ENCODE results near the gene FAM83G.

DNA sequence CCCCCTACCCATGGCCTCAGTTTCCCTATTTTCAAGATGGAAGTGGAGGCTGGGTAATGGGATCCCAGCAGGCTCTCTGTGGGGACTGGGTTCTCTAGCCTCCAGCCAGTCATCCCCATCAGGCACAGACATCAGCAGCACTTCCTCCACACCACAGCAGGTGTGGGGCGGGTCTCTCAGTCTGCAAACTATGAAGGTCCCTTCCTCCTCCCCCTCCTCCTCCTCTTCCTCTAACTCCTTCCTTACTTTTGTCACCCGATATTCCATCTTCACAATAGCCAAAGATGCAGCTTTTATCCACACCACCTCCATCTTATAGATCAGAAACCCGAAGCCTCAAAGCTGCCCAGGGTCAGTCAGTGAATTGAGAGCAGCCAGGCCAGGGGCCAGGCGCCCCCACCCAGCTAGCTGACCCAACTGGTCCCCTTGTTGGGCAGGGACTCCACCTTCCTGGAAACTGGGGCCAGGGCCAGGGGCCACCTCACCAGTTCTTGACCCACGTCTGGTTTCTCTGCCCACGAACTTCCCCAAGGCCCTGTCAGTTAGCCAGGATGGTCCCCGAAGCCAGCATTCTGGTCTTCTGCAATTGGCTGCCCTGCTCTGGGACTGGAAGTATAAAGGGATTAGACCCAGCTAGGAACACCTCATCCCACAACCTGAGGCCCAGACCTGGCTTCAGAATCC, 2.5 kb downstream of the FAM83G start:
- TF ChIP-seq, protein P1, sequence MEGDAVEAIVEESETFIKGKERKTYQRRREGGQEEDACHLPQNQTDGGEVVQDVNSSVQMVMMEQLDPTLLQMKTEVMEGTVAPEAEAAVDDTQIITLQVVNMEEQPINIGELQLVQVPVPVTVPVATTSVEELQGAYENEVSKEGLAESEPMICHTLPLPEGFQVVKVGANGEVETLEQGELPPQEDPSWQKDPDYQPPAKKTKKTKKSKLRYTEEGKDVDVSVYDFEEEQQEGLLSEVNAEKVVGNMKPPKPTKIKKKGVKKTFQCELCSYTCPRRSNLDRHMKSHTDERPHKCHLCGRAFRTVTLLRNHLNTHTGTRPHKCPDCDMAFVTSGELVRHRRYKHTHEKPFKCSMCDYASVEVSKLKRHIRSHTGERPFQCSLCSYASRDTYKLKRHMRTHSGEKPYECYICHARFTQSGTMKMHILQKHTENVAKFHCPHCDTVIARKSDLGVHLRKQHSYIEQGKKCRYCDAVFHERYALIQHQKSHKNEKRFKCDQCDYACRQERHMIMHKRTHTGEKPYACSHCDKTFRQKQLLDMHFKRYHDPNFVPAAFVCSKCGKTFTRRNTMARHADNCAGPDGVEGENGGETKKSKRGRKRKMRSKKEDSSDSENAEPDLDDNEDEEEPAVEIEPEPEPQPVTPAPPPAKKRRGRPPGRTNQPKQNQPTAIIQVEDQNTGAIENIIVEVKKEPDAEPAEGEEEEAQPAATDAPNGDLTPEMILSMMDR (conservative IDR thresholded peaks at IDR 0.05; ENCODE audit: low read length): no peak
- TF ChIP-seq EZH2phosphoT487 (IDR thresholded peaks at IDR 0.05; ENCODE audit: borderline replicate concordance, low read depth, low read length): no peak
